Spleen (tissue), 11 donors: ENCODE results near the gene SMARCD3. TPM values are rescaled to one million over a fixed set of nuclear protein-coding genes. Genes with fewer than 3 reads are reported as not detected.

ENCODE experiments used
- DNase-seq: peaks from one replicate; pipeline ENCODE4 v3.0.0-alpha.2; 2020
- H3K27ac ChIP-seq, 8 donors: fragments of 200-600 bp; sonication (generic) in 7 of 8; 1 replicate in 4 of 8; 2 replicates in 4 of 8; pipeline versions ENCODE4 v1.5.0 to v1.8.0; 2016 to 2021; ENCODE audit warnings: inconsistent platforms in 4 of 8, mild to moderate bottlenecking in 4 of 8, moderate library complexity in 1 of 8
- H3K27me3 ChIP-seq, 7 donors: fragments of 200-600 bp; sonication (generic) in 6 of 7; replicated peaks in 1 of 7; 1 replicate in 4 of 7; 2 replicates in 3 of 7; pipeline versions ENCODE4 v1.5.0 to v1.8.0; 2016 to 2021; ENCODE audit warnings: inconsistent platforms in 3 of 7, mild to moderate bottlenecking in 1 of 7
- H3K36me3 ChIP-seq, 6 donors: fragments of 200-600 bp; sonication (generic) in 5 of 6; 1 replicate in 4 of 6; 2 replicates in 2 of 6; pipeline versions ENCODE4 v1.5.0 to v1.8.0; 2016 to 2021; ENCODE audit warnings: inconsistent platforms in 2 of 6
- H3K4me1 ChIP-seq, 6 donors: fragments of 200-600 bp; sonication (generic) in 5 of 6; 1 replicate in 3 of 6; 2 replicates in 3 of 6; pipeline versions ENCODE4 v1.5.0 to v1.8.0; 2016 to 2021; ENCODE audit warnings: inconsistent platforms in 3 of 6
- H3K4me3 ChIP-seq, 8 donors: fragments of 200-600 bp; sonication (generic) in 7 of 8; 1 replicate in 4 of 8; 2 replicates in 4 of 8; pipeline versions ENCODE4 v1.5.0 to v1.8.0; 2016 to 2021; ENCODE audit warnings: inconsistent platforms in 4 of 8, mild to moderate bottlenecking in 4 of 8, moderate library complexity in 2 of 8
- H3K9me3 ChIP-seq, 8 donors: fragments of 200-600 bp; sonication (generic) in 7 of 8; 1 replicate in 4 of 8; 2 replicates in 4 of 8; pipeline versions ENCODE4 v1.5.0 to v1.8.0; 2016 to 2021; ENCODE audit warnings: inconsistent platforms in 4 of 8
- POLR2A ChIP-seq, 3 donors: fragments of 450-650 bp; IDR thresholded peaks; one replicate each; pipeline ENCODE4 v1.5.1; 2017; ENCODE audit warnings: antibody characterized with exemption in 3 of 3, mild to moderate bottlenecking in 1 of 3
- POLR2AphosphoS5 ChIP-seq, 3 donors: sonication (generic); formaldehyde crosslinking; IDR thresholded peaks; one replicate each; pipeline ENCODE4 v1.5.1; 2017; ENCODE audit warnings: antibody characterized with exemption in 3 of 3
- WGBS, 5 donors: extraction: QIAGEN DNeasy Blood & Tissue Kit in 3 of 5; methylation state at CpG; one replicate each; pipeline versions ENCODE4 v1.1.5 to v1.1.7; 2013 to 2018; 5-methylcytosine and 5-hydroxymethylcytosine counted together
- intact Hi-C: fragments of 100-400 bp; cut with DNase I; formaldehyde crosslinking; loops from one replicate; pipeline ENCODE4 v1.15.0; 2023; ENCODE audit warnings: low total_unique reads
- polyA plus RNA-seq, 3 donors: library from polyadenylated mRNA; stranded (reverse); fragments of 200-250 nt; gene quantifications; one replicate each; pipeline ENCODE4 v1.2.1, GENCODE V29; 2013
- total RNA-seq, 7 donors: library from RNA; depleted of rRNA in 3 of 7; stranded (reverse); fragments of >200 nt in 3 of 7; fragmentation: NEBNext Ultra II Directional in 4 of 7; extraction: Animal tissue kit (Norgen Biotek cat#: 25700) in 4 of 7; gene quantifications; one replicate each; pipeline versions ENCODE4 v1.1.0 to v1.2.1, GENCODE V29; 2016 to 2021
- TF ChIP-seq, protein P1 (sequence below), 11 experiments: fragments of 200-600 bp in 7 of 11; fragments of 450-650 bp in 4 of 11; sonication (generic) in 4 of 11; IDR thresholded peaks in 8 of 11; conservative IDR thresholded peaks in 3 of 11; 1 replicate in 7 of 11; 2 replicates in 4 of 11; pipeline versions ENCODE4 v1.4.0 to v1.8.0; 2016 to 2021; ENCODE audit warnings: antibody characterized with exemption in 11 of 11, inconsistent platforms in 4 of 11, mild to moderate bottlenecking in 1 of 11
- donor health status: healthy with polysubstance abuse.
- donor health status: DM: no; HTN: no; CAD: no; lungs with moderate emphysema.
- donor health status: DM: no; HTN: no; CAD: no.
- donor health status: Bipolar disorder and iron deficiency.
- donor health status: healthy.
- donor health status: DM: no; HTN: no; CAD: no.
- donor health status: DM: yes; HTN: yes; CAD: no.

The SMARCD3 gene
- total and polyA plus RNA-seq, 10 donors = 8.8 to 40.2 (median 16.5) TPM

GRCh38 chr7:151254316-151254715 lies 5.8 kb upstream of the SMARCD3 start:
- H3K9me3 ChIP-seq = no peaks in the 10 kb centered on the region
- intact Hi-C loops = no loop called here
- peaks cover 0 to 74% (median 4%) of the 10 kb centered on the region in 7 donors for H3K27me3 ChIP-seq
- no peak for TF ChIP-seq POLR2A (IDR thresholded peaks at IDR 0.05)
- TF ChIP-seq, protein P1, sequence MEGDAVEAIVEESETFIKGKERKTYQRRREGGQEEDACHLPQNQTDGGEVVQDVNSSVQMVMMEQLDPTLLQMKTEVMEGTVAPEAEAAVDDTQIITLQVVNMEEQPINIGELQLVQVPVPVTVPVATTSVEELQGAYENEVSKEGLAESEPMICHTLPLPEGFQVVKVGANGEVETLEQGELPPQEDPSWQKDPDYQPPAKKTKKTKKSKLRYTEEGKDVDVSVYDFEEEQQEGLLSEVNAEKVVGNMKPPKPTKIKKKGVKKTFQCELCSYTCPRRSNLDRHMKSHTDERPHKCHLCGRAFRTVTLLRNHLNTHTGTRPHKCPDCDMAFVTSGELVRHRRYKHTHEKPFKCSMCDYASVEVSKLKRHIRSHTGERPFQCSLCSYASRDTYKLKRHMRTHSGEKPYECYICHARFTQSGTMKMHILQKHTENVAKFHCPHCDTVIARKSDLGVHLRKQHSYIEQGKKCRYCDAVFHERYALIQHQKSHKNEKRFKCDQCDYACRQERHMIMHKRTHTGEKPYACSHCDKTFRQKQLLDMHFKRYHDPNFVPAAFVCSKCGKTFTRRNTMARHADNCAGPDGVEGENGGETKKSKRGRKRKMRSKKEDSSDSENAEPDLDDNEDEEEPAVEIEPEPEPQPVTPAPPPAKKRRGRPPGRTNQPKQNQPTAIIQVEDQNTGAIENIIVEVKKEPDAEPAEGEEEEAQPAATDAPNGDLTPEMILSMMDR (IDR thresholded peaks at IDR 0.05 in 8 of 11, conservative IDR thresholded peaks at IDR 0.05 in 3 of 11) = no peak
- TF ChIP-seq POLR2AphosphoS5 (IDR thresholded peaks at IDR 0.05) = no peak
- H3K36me3 ChIP-seq = no peaks in the 10 kb centered on the region
- H3K4me3 ChIP-seq = no peak overlapping the region
- H3K27ac ChIP-seq = no peak overlapping the region
- no peak for DNase-seq
- 72 to 93% (median 80%) methylated on average over 4 to 7 of the region's 7 CpGs for whole genome bisulfite sequencing, 5 donors
- H3K4me1 ChIP-seq = peaks cover 4 to 38% (median 32%) of the 10 kb centered on the region in 6 donors

- H3K27me3 ChIP-seq = peaks cover 0 to 86% (median 4%) of the 10 kb centered on the region in 7 donors
These were observed 4.6 kb upstream of the SMARCD3 start for GRCh38 chr7:151252961-151253711.

DNA sequence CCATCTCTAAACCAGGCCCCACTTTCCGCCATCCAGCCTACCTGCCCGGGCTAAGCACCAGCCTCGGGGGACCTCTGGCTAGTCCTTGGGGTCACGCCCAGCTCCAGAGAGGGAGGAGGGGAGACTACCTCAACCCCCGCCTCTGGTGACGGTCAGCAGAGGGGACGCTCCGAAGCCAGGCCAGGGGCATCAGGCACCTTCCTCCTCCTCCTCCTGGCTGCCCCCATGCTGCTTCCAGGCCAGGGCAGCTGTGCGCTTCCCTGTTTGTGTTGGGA lies 4.0 kb upstream of the SMARCD3 start:
- Histone ChIP-seq H3K27ac (peak overlapping the region; percentile 53 to 84 (median 76)), H3K27me3 (peaks cover 0 to 86% (median 4%) of the 10 kb centered on the region in 7 donors), H3K36me3 (no peaks in the 10 kb centered on the region), H3K4me1 (peaks cover 9 to 55% (median 47%) of the 10 kb centered on the region in 6 donors), H3K9me3 (no peaks in the 10 kb centered on the region), H3K4me3 (peak overlapping the region in 5 of 8 donors; percentile 43 to 74 (median 48))
- TF ChIP-seq POLR2AphosphoS5 (IDR thresholded peaks at IDR 0.05) = no peak
- no peak for TF ChIP-seq POLR2A (IDR thresholded peaks at IDR 0.05)
- TF ChIP-seq, protein P1 (IDR thresholded peaks at IDR 0.05 in 8 of 11, conservative IDR thresholded peaks at IDR 0.05 in 3 of 11) = no peak
- no peak for DNase-seq
- intact Hi-C loops = no loop called here
- WGBS, 5 donors = 41 to 54% (median 43%) methylated on average over 8 to 9 of the region's 9 CpGs

More at GRCh38 chr7:151252961-151253711, 4.6 kb upstream of the SMARCD3 start:
- H3K4me3 ChIP-seq = peak overlapping the region in 2 of 8 donors; percentile 48 to 57
- no peak for DNase-seq
- TF ChIP-seq, protein P1 (IDR thresholded peaks at IDR 0.05 in 8 of 11, conservative IDR thresholded peaks at IDR 0.05 in 3 of 11) = no peak
- TF ChIP-seq POLR2A (IDR thresholded peaks at IDR 0.05) = no peak
- TF ChIP-seq POLR2AphosphoS5 (IDR thresholded peaks at IDR 0.05) = peak in 1 of 3 donors; percentile 9
- no peaks in the 10 kb centered on the region for H3K9me3 ChIP-seq
- intact Hi-C loops = no loop called here
- 72 to 84% (median 75%) methylated on average over 14 to 17 of the region's 17 CpGs for WGBS, 5 donors
- H3K36me3 ChIP-seq = no peaks in the 10 kb centered on the region
- H3K27ac ChIP-seq = peak overlapping the region in 5 of 8 donors; percentile 30 to 84 (median 73)
- H3K4me1 ChIP-seq = peaks cover 6 to 49% (median 40%) of the 10 kb centered on the region in 6 donors
